HG03039 (cell line): ENCODE results near the gene GALNT10.

Source experiments
- ATAC-seq: cut with Tn5 transposase; IDR thresholded peaks from one replicate; pipeline ENCODE4 v1.9.1; 2021; ENCODE audit warnings: mild to moderate bottlenecking, moderate library complexity; ENCODE audit not compliant: unreplicated experiment

Gene GALNT10

GRCh38 chr5:154461531-154461930 lies 271.0 kb downstream of the GALNT10 start:
- ATAC-seq = no peak

GRCh38 chr5:154464438-154464837 lies 273.9 kb downstream of the GALNT10 start:
- ATAC-seq = no peak

GRCh38 chr5:154465169-154465568 lies 274.6 kb downstream of the GALNT10 start:
- ATAC-seq = no peak

- no peak for ATAC-seq
Measured at GRCh38 chr5:154466147-154466546, 275.6 kb downstream of the GALNT10 start.

GRCh38 chr5:154466671-154467070 lies 276.1 kb downstream of the GALNT10 start:
- ATAC-seq = no peak

- ATAC-seq = peak; percentile 85
Measured at GRCh38 chr5:154467655-154468354, 277.3 kb downstream of the GALNT10 start.

GRCh38 chr5:154470137-154470536 lies 279.6 kb downstream of the GALNT10 start:
- ATAC-seq = no peak
